IPS-NIHi7 (cell line): Measurements from ENCODE around the gene FAM167B.
"Not testable (repeated sequence)": the region's sequence is repeated elsewhere in the genome, so short reads cannot be mapped to it uniquely, and the experiment has no call there.

Experiments used
- DNase-seq: peaks from one replicate; pipeline ENCODE4 v3.0.0; 2012; ENCODE audit warnings: mixed read lengths; ENCODE audit errors: extremely low spot score

The FAM167B gene

GRCh38 chr1:32257227-32257508 is 10.1 kb downstream of the FAM167B start:
- DNase-seq, result no peak

GRCh38 chr1:32263236-32263593 is 16.2 kb downstream of the FAM167B start:
- DNase-seq, result not testable (repeated sequence)

GRCh38 chr1:32263744-32264143 is 16.7 kb downstream of the FAM167B start:
- no peak for DNase-seq

GRCh38 chr1:32265846-32266245 is 18.8 kb downstream of the FAM167B start:
- no peak for DNase-seq

- no peak for DNase-seq
Observed at GRCh38 chr1:32266921-32267591, 20.0 kb downstream of the FAM167B start.

DNA sequence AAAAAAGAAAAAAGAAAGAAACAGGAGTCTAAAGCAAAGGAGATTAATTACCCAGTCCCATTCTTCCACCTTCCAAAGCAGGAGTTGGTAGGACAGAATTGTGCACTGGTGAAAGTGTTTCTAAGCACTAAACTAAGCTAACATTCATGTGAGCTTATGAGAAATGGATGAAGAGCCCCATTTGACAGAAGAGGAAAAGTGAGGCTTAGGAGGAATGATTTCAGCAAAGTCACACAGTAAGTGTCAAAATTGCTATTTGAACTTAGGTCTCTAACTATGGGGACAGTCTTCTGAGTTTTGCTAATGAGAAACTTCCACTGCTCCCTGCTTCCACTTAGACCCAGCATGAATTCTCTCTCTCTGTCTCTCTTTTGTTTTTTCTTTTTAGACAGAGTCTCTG is 22.7 kb downstream of the FAM167B start:
- DNase-seq, result no peak

GRCh38 chr1:32272557-32273390 is 25.8 kb downstream of the FAM167B start:
- no peak for DNase-seq

GRCh38 chr1:32273391-32274208 is 26.6 kb downstream of the FAM167B start:
- peak; percentile 92 for DNase-seq

DNA sequence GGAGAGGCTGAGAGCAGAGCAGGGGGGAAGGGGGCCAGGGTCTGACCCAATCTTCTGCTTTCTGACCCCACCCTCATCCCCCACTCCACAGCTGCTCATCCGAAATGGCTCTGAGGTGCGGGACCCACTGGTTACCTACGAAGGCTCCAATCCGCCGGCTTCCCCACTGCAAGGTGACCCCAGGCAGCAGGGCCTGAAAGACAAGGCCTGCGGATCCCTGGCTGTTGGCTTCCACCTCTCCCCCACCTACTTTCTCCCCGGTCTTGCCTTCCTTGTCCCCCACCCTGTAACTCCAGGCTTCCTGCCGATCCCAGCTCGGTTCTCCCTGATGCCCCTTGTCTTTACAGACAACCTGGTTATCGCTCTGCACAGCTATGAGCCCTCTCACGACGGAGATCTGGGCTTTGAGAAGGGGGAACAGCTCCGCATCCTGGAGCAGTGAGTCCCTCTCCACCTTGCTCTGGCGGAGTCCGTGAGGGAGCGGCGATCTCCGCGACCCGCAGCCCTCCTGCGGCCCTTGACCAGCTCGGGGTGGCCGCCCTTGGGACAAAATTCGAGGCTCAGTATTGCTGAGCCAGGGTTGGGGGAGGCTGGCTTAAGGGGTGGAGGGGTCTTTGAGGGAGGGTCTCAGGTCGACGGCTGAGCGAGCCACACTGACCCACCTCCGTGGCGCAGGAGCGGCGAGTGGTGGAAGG is 27.8 kb downstream of the FAM167B start:
- DNase-seq, result peak; percentile 39

GRCh38 chr1:32275424-32275823 is 28.4 kb downstream of the FAM167B start:
- DNase-seq, result no peak

- DNase-seq, result no peak
Observed at GRCh38 chr1:32276032-32276782, 29.2 kb downstream of the FAM167B start.

DNA sequence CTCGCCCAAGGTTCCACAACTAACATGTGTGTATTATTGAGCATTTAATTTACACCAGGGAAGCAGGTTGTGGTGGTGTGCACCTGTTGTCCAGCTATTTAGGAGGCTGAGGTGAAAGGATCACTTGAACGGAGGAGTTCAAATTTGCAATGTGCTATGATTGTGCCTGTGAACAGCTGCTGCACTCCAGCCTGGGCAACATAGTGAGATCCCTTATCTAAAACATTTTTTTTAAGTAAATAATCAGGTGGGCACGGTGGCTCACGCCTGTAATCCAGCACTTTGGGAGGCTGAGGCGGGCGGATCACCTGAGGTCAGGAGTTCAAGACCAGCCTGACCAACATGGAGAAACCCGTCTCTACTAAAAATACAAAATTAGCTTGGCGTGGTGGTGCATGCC is 37.8 kb downstream of the FAM167B start:
- DNase-seq, result not testable (repeated sequence)

DNA sequence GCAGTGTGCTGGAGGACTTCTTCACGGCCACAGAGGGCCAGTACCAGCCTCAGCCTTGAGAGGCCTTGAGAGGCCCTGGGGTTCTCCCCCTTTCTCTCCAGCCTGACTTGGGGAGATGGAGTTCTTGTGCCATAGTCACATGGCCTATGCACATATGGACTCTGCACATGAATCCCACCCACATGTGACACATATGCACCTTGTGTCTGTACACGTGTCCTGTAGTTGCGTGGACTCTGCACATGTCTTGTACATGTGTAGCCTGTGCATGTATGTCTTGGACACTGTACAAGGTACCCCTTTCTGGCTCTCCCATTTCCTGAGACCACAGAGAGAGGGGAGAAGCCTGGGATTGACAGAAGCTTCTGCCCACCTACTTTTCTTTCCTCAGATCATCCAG is 38.6 kb downstream of the FAM167B start:
- no peak for DNase-seq

DNA sequence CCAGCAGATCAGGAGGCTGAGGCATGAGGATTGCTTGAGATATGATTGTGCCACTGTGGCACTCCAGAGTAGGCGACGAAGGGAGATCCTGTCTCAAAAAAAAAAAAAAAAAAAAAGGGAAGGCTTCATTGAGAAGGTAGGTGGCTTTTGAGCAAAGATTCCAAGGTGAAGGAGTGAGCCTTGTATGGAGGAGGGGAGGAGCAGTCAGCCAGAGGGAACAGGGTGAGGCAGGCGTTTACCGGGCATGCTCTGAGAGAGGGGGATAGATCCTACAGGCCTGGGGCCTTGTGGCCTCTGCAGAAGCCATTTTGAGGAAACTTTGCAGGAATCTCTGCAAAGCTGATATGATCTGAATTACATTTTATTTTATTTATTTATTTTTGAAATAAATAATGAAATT is 39.7 kb downstream of the FAM167B start:
- DNase-seq, result peak; percentile 48

DNA sequence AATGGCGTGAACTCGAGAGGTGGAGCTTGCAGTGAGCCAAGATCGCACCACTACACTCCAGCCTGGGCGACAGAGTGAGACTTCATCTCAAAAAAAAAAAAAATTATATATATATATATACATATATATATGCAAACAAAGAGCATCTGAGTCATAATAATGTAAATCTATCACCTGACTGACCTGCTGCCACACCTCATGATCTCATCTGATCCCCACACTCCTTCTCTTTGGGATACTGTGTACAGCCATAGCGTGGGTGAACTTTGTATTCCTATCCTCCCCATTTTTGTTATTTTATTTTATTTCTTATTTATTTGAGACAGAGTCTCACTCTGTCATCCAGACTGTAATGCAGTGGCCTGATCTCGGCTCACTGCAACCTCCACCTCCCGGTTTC is 42.2 kb downstream of the FAM167B start:
- DNase-seq, result no peak

- DNase-seq, result no peak
Observed at GRCh38 chr1:32291145-32291707, 44.2 kb downstream of the FAM167B start.

- DNase-seq, result peak; percentile 98
Observed at GRCh38 chr1:32291708-32292538, 44.9 kb downstream of the FAM167B start, which contains the start of gene HDAC1. Gene HDAC1 (plus strand): TSS chr1:32292083. CDS start chr1:32292170, 87 bp downstream.

GRCh38 chr1:32298211-32298610 is 51.2 kb downstream of the FAM167B start:
- not testable (repeated sequence) for DNase-seq
